ENCODE results near the gene PIWIL4. TPM values are rescaled to one million over a fixed set of nuclear protein-coding genes. Genes with fewer than 3 reads are reported as not detected.
A peak's percentile ranks its signal among the peaks of the same experiment; 100 is the strongest.

Gene PIWIL4
- total RNA-seq, 4 donors from 2014 or later = 7.2 to 9.0 (median 8.3) TPM

- H3K4me1 ChIP-seq = peaks cover 0 to 63% (median 29%) of the 10 kb centered on the region in 4 donors
- WGBS, 2 donors = 16% methylated on average over 32 of the region's 59 CpGs; no CpG with 5 or more reads in 1 of the 2 donors
- peak overlapping the region; percentile 65 to 77 (median 72) for H3K4me3 ChIP-seq
- H3K36me3 ChIP-seq = peaks cover 0 to 6% (median 0%) of the 10 kb centered on the region in 3 donors
- TF ChIP-seq CTCF (IDR thresholded peaks at IDR 0.05) (no peak), POLR2A (IDR thresholded peaks at IDR 0.05) (no peak), EP300 (IDR thresholded peaks at IDR 0.05) (no peak)
- H3K9me3 ChIP-seq = no peaks in the 10 kb centered on the region
- no peak for DNase-seq (ENCODE audit: low spot score in 2 of 2)
- no peaks in the 10 kb centered on the region for H3K27me3 ChIP-seq
- peak overlapping the region; percentile 91 to 98 (median 94) for H3K27ac ChIP-seq
Observed at GRCh38 chr11:94544646-94545263, 22.4 kb upstream of the PIWIL4 start.

GRCh38 chr11:94545264-94546161 is 21.7 kb upstream of the PIWIL4 start:
- Histone ChIP-seq H3K9me3 (no peaks in the 10 kb centered on the region), H3K27ac (peak overlapping the region in 2 of 4 donors; percentile 97 to 98), H3K36me3 (peaks cover 0 to 6% (median 0%) of the 10 kb centered on the region in 3 donors), H3K4me1 (peaks cover 0 to 63% (median 31%) of the 10 kb centered on the region in 4 donors), H3K4me3 (peak overlapping the region; percentile 65 to 77 (median 72)), H3K27me3 (no peaks in the 10 kb centered on the region)
- 72 to 76% methylated on average over 45 to 52 of the region's 54 CpGs for WGBS, 2 donors
- DNase-seq (ENCODE audit: low spot score in 2 of 2) = no peak
- TF ChIP-seq POLR2A (IDR thresholded peaks at IDR 0.05) = no peak
- no peak for TF ChIP-seq CTCF (IDR thresholded peaks at IDR 0.05)
- no peak for TF ChIP-seq EP300 (IDR thresholded peaks at IDR 0.05)

- Histone ChIP-seq H3K36me3 (peaks cover 0 to 6% (median 0%) of the 10 kb centered on the region in 3 donors), H3K4me3 (peak overlapping the region in 2 of 4 donors; percentile 69 to 74), H3K9me3 (no peaks in the 10 kb centered on the region), H3K4me1 (peaks cover 0 to 63% (median 31%) of the 10 kb centered on the region in 4 donors), H3K27me3 (no peaks in the 10 kb centered on the region), H3K27ac (no peak overlapping the region)
- 79 to 83% methylated on average over 2 of the region's 2 CpGs for WGBS, 2 donors
- TF ChIP-seq CTCF (IDR thresholded peaks at IDR 0.05) (no peak), EP300 (IDR thresholded peaks at IDR 0.05) (no peak), POLR2A (IDR thresholded peaks at IDR 0.05) (no peak)
- no peak for DNase-seq (ENCODE audit: low spot score in 2 of 2)
Observed at GRCh38 chr11:94546162-94546470, 21.1 kb upstream of the PIWIL4 start.

- peak overlapping the region in 1 of 4 donors; percentile 69 for H3K4me3 ChIP-seq
- TF ChIP-seq EP300 (IDR thresholded peaks at IDR 0.05) (no peak), POLR2A (IDR thresholded peaks at IDR 0.05) (no peak), CTCF (IDR thresholded peaks at IDR 0.05) (no peak)
- peaks cover 0 to 6% (median 0%) of the 10 kb centered on the region in 3 donors for H3K36me3 ChIP-seq
- no peak for DNase-seq (ENCODE audit: low spot score in 2 of 2)
- no peaks in the 10 kb centered on the region for H3K27me3 ChIP-seq
- 80 to 100% methylated on average over 1 of the region's 1 CpG for WGBS, 2 donors
- no peak overlapping the region for H3K27ac ChIP-seq
- H3K9me3 ChIP-seq = no peaks in the 10 kb centered on the region
- peaks cover 0 to 63% (median 31%) of the 10 kb centered on the region in 4 donors for H3K4me1 ChIP-seq
Observed at GRCh38 chr11:94546886-94547285, 20.3 kb upstream of the PIWIL4 start.

- DNase-seq (ENCODE audit: low spot score in 2 of 2) = no peak
- Histone ChIP-seq H3K4me3 (no peak overlapping the region), H3K36me3 (peaks cover 0 to 6% (median 0%) of the 10 kb centered on the region in 3 donors), H3K4me1 (peaks cover 0 to 52% (median 26%) of the 10 kb centered on the region in 4 donors), H3K27ac (no peak overlapping the region), H3K27me3 (no peaks in the 10 kb centered on the region), H3K9me3 (no peaks in the 10 kb centered on the region)
- TF ChIP-seq EP300 (IDR thresholded peaks at IDR 0.05) (no peak), CTCF (IDR thresholded peaks at IDR 0.05) (no peak), POLR2A (IDR thresholded peaks at IDR 0.05) (no peak)
- WGBS, 2 donors = 70 to 77% methylated on average over 5 of the region's 5 CpGs
Observed at GRCh38 chr11:94549146-94549545, 18.0 kb upstream of the PIWIL4 start.

All from tibial nerve (tissue), 4 donors.